ENCODE data around the gene GSC.
"Not testable (repeated sequence)": the region's sequence is repeated elsewhere in the genome, so short reads cannot be mapped to it uniquely, and the experiment has no call there.

DNA sequence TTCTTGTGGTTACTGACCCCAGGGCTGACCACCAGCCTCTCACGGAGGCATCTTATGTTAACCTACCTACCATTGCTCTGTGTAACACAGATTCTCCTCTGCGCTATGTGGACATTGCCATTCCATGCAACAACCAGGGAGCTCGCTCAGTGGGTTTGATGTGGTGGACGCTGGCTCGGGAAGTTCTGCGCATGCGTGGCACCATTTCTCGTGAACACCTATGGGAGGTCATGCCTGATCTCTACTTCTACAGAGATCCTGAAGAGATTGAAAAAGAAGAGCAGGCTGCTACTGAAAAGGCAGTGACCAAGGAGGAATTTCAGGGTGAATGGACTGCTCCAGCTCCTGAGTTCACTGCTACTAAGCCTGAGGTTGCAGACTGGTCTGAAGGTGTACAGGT, 43.3 kb downstream of the GSC start:
- not testable (repeated sequence) for TF ChIP-seq EZH2, CTCF (IDR thresholded peaks at IDR 0.05)

Data from neural progenitor cell (in vitro differentiated cells).